Heart right ventricle (tissue), 16 donors: ENCODE data around the gene TPRG1. TPM values are rescaled to one million over a fixed set of nuclear protein-coding genes. Genes with fewer than 3 reads are reported as not detected.

Experiments used
- ATAC-seq, 8 donors: fragments of 200-7000 bp; cut with Tn5 transposase; one replicate each; pipeline ENCODE4 v1.9.1; 2020; ENCODE audit warnings: mild to moderate bottlenecking in 8 of 8, moderate library complexity in 8 of 8, moderate number of reproducible peaks in 1 of 8
- DNase-seq, 2 donors: peaks; one replicate each; pipeline ENCODE4 v3.0.0-alpha.2; 2020
- H3K27ac ChIP-seq, 10 donors: fragments of 200-600 bp; sonication (generic) in 2 of 10; one replicate each; pipeline versions ENCODE4 v1.5.0 to v1.8.0; 2020 to 2022; ENCODE audit warnings: mild to moderate bottlenecking in 3 of 10
- H3K27me3 ChIP-seq, 7 donors: fragments of 200-600 bp; one replicate each; pipeline ENCODE4 v1.8.0; 2021 to 2022; ENCODE audit warnings: mild to moderate bottlenecking in 2 of 7
- H3K36me3 ChIP-seq, 9 donors: fragments of 200-600 bp; sonication (generic) in 1 of 9; one replicate each; pipeline versions ENCODE4 v1.5.0 to v1.8.0; 2020 to 2022; ENCODE audit warnings: mild to moderate bottlenecking in 2 of 9
- H3K4me1 ChIP-seq, 9 donors: fragments of 200-600 bp; sonication (generic) in 1 of 9; one replicate each; pipeline versions ENCODE4 v1.5.0 to v1.8.0; 2020 to 2022; ENCODE audit warnings: mild to moderate bottlenecking in 4 of 9
- H3K4me3 ChIP-seq, 10 donors: fragments of 200-600 bp; sonication (generic) in 2 of 10; one replicate each; pipeline versions ENCODE4 v1.5.0 to v1.8.0; 2020 to 2022; ENCODE audit warnings: mild to moderate bottlenecking in 7 of 10, moderate library complexity in 2 of 10
- H3K9me3 ChIP-seq, 11 donors: fragments of 200-600 bp in 10 of 11; sonication (generic) in 2 of 11; one replicate each; pipeline versions ENCODE4 v1.5.0 to v1.8.0; 2013 to 2022; ENCODE audit warnings: mild to moderate bottlenecking in 2 of 11, control low read depth in 1 of 11, moderate library complexity in 1 of 11
- WGBS, 2 donors: extraction: QIAGEN DNeasy Blood & Tissue Kit; methylation state at CpG; one replicate each; pipeline ENCODE4 v1.1.7; 2013; ENCODE audit warnings: inconsistent platforms in 1 of 2; 5-methylcytosine and 5-hydroxymethylcytosine counted together
- intact Hi-C, 10 donors: fragments of 100-400 bp; cut with DNase I; formaldehyde crosslinking; loops; one replicate each; pipeline versions ENCODE4 v1.11.1 to v1.14.2; 2022
- polyA plus RNA-seq, 2 donors: library from polyadenylated mRNA; stranded (reverse); fragments of 200-250 nt; gene quantifications; one replicate each; pipeline ENCODE4 v1.2.3, GENCODE V29; 2013
- total RNA-seq, 10 donors: library from RNA; stranded (reverse); fragmentation: NEBNext Ultra II Directional in 3 of 10; extraction: Animal tissue kit (Norgen Biotek cat#: 25700) in 3 of 10; gene quantifications; one replicate each; pipeline versions ENCODE4 v1.2.1 to v1.2.4, GENCODE V29; 2021 to 2023
- TF ChIP-seq, protein P1 (sequence below), 9 donors: fragments of 200-600 bp; sonication (generic) in 2 of 9; IDR thresholded peaks; one replicate each; pipeline versions ENCODE4 v1.5.0 to v1.8.0; 2021 to 2022; ENCODE audit warnings: antibody characterized with exemption in 9 of 9, mild to moderate bottlenecking in 5 of 9, moderate library complexity in 1 of 9
- donor health status: Arrhythmogenic right ventricular cardiomyopathy.
- donor health status: ischemic (EF 13 %, LVEDD 7.1; RV severe dilation, severe dysfunction).
- donor health status: healthy with polysubstance abuse.
- donor health status: DM: no; HTN: yes; CAD: no.
- donor health status: DM: no; HTN: no; CAD: no.
- donor health status: ischemic (EF 25% LVEDD 6.9; RV normal size, moderate dysfunction).
- donor health status: ischemic (EF 25% LVEDD 5.7; RV mildly dilated, moderate dysfunction).
- donor health status: healthy.
- donor health status: DM: yes; HTN: yes; CAD: no.
- donor health status: Ischemic cardiomyopathy.
- donor health status: ischemic (EF 35%, LVEDD 5.7; RV mildly dilated, moderate dysfunction).
- donor health status: nonischemic (EF 11% LVEDD 7.7; RV severe dilation, severe dysfunction).
- donor health status: DM: yes; HTN: yes; CAD: no.
- donor health status: PGD.
- donor health status: ischemic (EF 29% LVEDD 5.4; RV normal size, mild dysfunction).
- donor health status: nonischemic (EF 23%, LVEDD 6.1; RV moderate dilation, normal function).

The TPRG1 gene
- total and polyA plus RNA-seq, 12 donors, result 0.62 to 3.1 (median 1.8) TPM

DNA sequence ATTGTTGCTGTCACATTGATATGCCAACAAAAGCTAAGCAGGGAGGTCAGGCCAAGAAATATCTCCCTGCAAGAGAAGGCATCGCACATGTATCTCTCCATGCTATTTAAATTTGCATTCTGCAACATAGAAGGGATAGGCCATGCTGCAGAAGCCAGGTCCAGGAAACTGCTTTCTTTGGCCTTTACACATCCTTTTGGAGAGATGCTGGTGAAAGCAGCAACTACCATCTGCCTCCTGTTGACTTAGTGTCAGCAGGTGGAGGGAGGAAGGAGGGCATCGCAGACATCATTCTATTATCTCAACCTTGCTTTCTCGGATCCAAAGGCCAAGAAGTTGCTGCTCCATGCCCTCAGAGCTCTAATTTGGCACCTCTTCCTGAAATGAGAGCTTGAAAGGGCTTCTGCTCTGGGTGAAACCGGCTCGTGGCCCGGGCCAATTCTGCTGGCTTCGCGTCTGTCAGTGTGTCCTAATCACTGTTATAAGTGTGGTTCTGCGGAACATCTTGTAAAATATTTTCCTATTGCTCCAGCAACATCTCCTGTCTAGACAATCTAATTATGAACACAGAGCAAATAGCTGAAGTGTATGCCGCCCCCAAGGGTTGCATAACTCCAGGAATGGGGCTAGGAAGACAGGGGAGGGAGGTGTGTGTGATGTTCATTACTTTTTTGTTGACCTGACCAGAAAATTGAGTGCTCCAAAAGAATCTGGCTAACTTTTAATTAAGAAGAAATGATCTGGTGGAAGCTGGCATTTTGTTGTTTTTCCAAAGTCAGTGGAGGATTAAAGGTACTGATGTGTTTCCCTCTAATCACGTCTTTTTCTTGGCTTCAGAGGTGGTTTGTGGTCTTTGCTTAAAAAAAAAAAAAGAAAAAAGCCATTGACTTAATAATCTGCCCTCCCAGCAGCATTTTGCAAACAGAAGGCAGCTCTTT is 89.1 kb downstream of the TPRG1 start:
- Histone ChIP-seq H3K27me3 (no peaks in the 10 kb centered on the region), H3K4me3 (no peak overlapping the region), H3K4me1 (peaks cover 0 to 14% (median 0%) of the 10 kb centered on the region in 9 donors), H3K27ac (peak overlapping the region in 7 of 10 donors; percentile 1 to 69 (median 37)), H3K36me3 (no peaks in the 10 kb centered on the region), H3K9me3 (no peaks in the 10 kb centered on the region)
- ATAC-seq (peak; percentile 33 to 96 (median 90)), DNase-seq (peak; percentile 45 to 59)
- TF ChIP-seq, protein P1, sequence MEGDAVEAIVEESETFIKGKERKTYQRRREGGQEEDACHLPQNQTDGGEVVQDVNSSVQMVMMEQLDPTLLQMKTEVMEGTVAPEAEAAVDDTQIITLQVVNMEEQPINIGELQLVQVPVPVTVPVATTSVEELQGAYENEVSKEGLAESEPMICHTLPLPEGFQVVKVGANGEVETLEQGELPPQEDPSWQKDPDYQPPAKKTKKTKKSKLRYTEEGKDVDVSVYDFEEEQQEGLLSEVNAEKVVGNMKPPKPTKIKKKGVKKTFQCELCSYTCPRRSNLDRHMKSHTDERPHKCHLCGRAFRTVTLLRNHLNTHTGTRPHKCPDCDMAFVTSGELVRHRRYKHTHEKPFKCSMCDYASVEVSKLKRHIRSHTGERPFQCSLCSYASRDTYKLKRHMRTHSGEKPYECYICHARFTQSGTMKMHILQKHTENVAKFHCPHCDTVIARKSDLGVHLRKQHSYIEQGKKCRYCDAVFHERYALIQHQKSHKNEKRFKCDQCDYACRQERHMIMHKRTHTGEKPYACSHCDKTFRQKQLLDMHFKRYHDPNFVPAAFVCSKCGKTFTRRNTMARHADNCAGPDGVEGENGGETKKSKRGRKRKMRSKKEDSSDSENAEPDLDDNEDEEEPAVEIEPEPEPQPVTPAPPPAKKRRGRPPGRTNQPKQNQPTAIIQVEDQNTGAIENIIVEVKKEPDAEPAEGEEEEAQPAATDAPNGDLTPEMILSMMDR (IDR thresholded peaks at IDR 0.05), result no peak
- WGBS, 2 donors, result 50 to 61% methylated on average over 11 of the region's 11 CpGs
- intact Hi-C loops, result no loop called here

GRCh38 chr3:189262746-189263145 is 91.0 kb downstream of the TPRG1 start:
- Histone ChIP-seq H3K36me3 (no peaks in the 10 kb centered on the region), H3K27ac (no peak overlapping the region), H3K9me3 (no peaks in the 10 kb centered on the region), H3K4me3 (no peak overlapping the region), H3K27me3 (no peaks in the 10 kb centered on the region), H3K4me1 (peaks cover 0 to 14% (median 0%) of the 10 kb centered on the region in 9 donors)
- DNase-seq, result no peak
- intact Hi-C loops, result no loop called here
- TF ChIP-seq, protein P1 (IDR thresholded peaks at IDR 0.05), result no peak
- ATAC-seq, result no peak
- 37 to 41% methylated on average over 3 of the region's 3 CpGs for WGBS, 2 donors

DNA sequence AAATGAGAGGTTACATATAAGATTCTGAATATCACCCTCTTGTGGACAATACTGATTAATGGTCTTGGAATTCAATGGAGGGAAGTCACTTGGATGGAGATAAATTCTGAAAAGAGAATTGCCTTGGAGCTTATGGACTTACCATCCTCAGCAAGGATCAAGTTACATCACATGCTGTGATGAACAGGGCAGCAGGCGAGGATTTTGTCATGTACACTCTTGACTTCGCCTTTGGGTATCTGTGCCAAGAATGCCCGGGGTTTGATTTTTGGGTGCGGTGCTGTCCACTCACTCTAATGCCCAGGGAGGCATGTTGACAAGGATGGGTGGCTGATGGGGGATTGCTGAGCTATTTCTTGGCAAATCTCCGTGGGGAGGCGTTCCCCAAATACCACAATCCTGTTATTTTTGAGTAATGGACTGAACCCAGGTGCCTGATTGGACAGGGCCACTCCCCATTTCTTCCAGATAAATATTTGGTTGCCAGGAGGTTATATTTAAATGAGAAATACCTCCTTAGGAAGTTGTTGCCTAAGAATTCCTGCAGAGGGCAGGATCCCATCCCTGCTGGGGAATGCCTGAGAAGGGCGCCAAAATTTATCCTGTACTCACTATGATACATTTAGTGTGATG is 96.3 kb downstream of the TPRG1 start:
- Histone ChIP-seq H3K27ac (no peak overlapping the region), H3K4me1 (no peaks in the 10 kb centered on the region), H3K9me3 (no peaks in the 10 kb centered on the region), H3K4me3 (no peak overlapping the region), H3K27me3 (no peaks in the 10 kb centered on the region), H3K36me3 (no peaks in the 10 kb centered on the region)
- TF ChIP-seq, protein P1 (IDR thresholded peaks at IDR 0.05), result peak in 3 of 9 donors; percentile 13 to 17 (median 15)
- intact Hi-C loops, result no loop called here
- no peak for DNase-seq
- peak in 1 of 8 donors; percentile 39 for ATAC-seq
- WGBS, 2 donors, result 80 to 84% methylated on average over 7 of the region's 7 CpGs

- no peak for ATAC-seq
- H3K36me3 ChIP-seq, result no peaks in the 10 kb centered on the region
- TF ChIP-seq, protein P1 (IDR thresholded peaks at IDR 0.05), result no peak
- whole genome bisulfite sequencing, 2 donors, result 72 to 75% methylated on average over 3 of the region's 3 CpGs
- DNase-seq, result no peak
- intact Hi-C loops, result no loop called here
- H3K9me3 ChIP-seq, result no peaks in the 10 kb centered on the region
- H3K4me1 ChIP-seq, result no peaks in the 10 kb centered on the region
- H3K4me3 ChIP-seq, result no peak overlapping the region
- no peak overlapping the region for H3K27ac ChIP-seq
- no peaks in the 10 kb centered on the region for H3K27me3 ChIP-seq
These were observed 97.6 kb downstream of the TPRG1 start for GRCh38 chr3:189269365-189269764.
